ENCODE measurements around the gene GCSAM.
A peak's percentile ranks its signal among the peaks of the same experiment; 100 is the strongest.

GCSAM gene

DNA sequence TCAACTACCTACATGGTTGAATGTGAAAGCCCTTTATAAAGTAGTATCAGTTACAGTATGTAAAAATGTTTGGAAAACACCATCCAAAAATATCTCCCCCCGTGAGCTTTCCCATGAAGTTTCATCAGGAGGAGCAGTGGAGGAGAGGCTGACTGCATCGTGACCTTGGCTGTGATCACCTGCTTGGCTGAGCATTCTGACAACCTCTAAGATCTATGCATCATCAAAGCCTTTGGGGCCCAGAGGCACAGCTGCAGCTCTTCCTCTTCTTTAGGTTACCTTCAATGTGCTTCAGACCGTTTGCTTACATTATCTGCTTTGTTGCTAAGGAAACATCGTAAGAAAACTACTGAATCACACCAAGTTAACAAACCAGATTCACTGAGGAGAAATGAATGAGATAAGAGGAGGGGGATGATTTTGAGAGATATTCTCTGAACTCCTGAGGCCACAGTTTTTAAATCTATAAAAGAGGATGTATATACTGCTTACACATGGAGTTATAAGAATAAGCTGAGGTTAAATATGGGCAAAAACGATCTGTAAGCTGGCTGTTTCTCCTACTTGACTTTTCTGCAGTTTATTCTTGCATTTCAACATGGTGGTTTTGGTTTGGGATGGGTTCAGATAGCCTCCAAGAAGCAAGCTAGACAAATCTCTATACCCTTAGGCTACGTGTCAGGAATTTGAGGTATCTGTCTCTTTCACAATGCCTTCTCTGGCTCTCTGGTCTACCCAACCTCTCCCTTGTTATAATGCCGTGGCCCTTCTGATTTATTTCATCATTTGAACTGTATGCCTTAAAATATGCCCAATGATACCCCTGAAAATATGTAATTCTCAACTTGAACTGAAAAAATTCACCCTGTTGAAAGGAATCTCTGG lies 4.0 kb downstream of the GCSAM start:
- DNase-seq: peak; percentile 43

DNA sequence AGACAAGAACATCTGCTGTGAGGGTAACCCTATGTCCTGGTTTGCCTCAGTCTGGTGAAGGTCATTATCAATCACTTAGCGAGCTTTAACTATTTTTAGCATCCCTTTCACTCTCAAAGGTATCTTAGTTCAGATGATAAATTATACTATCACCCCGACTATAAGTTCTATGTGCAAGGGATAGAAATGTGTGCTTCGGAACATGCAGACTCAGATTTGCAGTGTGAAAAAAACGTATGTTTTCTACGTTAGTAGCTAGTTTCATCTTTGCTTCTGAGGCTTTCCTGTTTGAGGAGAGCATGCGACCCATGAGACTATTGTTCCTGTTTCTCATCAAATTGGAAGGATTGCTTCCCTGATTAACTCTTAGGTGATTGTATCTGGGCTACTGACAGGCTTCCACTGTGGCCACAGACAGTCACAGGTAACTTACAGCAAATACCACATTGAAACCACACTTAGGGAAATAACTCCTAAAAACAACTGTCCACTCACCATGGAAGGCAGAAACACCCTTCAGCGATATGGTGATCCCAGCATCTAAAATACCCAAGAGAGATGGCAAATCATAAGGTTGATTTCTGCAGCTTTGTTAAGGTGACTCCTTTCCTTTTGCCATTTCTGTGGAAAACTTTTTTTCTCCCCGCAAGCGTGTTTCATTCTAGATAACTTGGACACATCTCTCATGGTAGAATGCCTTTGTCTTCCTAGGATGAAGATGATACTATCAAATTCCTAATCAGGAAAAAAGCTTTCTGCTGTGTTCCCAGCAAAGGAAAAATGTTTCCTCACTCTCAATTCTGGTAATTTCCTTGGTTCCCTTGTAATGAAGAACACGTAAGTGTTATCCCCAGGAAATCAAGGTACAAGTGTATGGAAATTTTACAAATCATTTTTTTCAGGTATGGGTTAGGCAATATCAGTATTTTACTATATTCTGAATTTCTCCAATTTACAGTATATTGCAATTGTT lies 5.2 kb downstream of the GCSAM start:
- no peak for DNase-seq

DNA sequence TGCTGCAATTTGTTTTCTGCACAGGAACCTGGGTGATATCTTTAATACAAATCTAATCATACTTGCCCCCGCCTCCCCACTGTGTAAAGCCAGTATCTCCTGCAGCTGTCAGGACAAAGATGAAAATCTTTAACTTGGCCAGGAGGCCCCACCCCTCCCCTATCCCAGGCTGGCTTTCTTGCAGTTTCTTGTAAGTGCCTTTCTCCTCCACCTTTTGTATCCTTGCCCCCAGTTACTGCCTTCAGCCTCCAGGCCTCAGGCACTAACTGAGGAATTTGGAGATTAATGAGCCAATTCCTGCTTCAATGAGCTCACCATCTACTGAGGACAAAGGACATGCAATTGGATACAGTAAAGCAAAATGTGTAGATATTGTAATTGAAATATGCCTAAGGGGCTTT lies 6.5 kb downstream of the GCSAM start:
- no peak for DNase-seq

DNA sequence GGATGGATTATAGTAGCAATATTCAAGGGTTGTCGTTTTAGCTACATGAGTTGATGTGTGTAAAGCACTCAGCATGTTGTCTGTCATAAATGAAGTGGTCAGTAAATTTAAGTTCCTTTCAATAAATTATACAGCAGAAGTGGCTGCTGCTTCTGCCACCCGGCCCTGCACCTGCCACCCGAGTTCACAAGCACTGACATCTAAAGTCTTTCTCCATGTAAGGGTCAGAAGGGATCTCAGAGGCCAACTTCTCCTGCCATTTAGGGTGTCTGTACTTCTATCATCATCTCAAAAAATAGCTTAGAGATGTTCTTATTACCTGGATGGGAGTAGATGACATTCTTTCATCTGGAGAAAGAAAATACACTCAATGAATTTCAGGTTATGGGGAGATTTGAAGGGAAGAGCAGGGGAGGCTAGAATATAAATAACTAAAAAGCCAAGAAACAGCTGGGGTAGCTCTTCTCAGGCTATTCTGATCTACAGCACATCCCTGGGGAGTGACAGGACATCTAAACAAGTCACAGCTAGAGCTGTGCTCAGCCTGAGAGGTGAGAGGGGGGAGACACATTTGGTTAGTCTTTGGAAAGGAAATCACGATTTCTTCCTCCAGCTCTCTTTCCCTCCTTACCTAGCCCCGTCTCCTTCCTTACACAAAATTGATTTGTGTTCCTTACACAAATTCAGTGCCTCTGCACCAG lies 8.0 kb downstream of the GCSAM start:
- DNase-seq: no peak

GRCh38 chr3:112123548-112123947 lies 9.5 kb downstream of the GCSAM start:
- no peak for DNase-seq

- no peak for DNase-seq
Observed at GRCh38 chr3:112122870-112123269, 10.2 kb downstream of the GCSAM start.

- DNase-seq: no peak
Observed at GRCh38 chr3:112121577-112122547, 11.2 kb downstream of the GCSAM start.

GRCh38 chr3:112119962-112120836 lies 12.8 kb downstream of the GCSAM start:
- no peak for DNase-seq

- DNase-seq: no peak
Observed at GRCh38 chr3:112117841-112118571, 15.0 kb downstream of the GCSAM start.

GRCh38 chr3:112117415-112117814 lies 15.6 kb downstream of the GCSAM start:
- DNase-seq: no peak

- no peak for DNase-seq
Observed at GRCh38 chr3:112116748-112117186, 16.3 kb downstream of the GCSAM start.

- no peak for DNase-seq
Observed at GRCh38 chr3:112115806-112116383, 17.2 kb downstream of the GCSAM start.

- no peak for DNase-seq
Observed at GRCh38 chr3:112115161-112115739, 17.8 kb downstream of the GCSAM start.

DNA sequence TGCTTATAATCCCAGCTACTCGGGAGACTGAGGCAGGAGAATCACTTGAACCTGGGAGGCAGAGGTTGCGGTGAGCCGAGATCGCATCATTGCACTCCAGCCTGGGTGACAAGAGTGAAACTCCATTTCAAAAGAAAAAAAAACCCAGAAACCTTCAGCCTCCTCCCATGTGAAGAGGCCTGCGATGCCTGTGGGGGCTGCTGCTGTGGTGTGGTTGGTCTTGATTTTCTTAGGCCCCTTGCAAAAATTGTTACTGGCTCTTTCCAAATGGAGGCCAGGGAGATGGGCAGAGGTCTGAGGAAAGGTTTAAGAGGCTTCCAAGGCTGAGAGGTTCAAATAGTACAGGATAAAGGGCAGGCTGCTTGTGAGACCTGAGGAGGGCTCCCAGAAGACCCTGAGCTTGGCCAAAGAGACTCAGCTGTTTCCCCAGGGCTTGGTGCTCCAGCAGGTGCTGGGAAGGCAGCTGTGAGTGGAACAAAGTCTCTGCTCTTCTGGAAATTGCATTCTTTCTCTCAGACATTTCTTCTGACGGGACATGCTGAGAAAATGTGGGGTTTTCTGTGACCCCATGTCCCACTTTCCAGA lies 18.4 kb downstream of the GCSAM start:
- DNase-seq: no peak

DNA sequence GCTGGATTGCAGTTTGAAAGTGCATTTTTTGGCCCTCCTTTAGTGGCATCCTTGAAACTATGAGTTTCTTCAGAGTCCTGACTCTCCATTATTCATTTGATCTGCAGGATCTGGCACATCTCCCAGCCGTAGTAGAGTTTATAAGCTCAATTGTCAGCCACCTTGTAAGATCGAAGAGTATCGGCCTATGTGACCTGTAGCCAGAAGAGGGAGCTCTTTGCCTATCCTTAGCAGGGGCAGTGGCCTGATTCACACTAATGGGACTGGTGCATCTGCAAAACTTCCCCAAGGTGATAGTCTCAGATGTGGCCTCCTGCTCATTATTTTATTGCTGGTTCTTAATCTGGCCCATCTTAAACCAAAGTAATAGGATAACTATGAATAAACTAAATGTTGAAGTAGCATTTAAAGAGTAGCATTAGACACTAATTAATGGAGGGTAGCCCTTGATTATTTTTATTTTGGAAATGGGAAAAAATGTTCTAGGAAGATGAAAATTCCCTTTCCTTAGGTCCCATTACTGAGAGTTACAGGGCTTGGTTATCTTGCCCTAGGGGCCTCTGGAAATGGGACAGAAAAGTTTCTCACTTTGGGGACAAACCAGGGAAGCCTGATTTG lies 21.2 kb downstream of the GCSAM start:
- peak; percentile 68 for DNase-seq

DNA sequence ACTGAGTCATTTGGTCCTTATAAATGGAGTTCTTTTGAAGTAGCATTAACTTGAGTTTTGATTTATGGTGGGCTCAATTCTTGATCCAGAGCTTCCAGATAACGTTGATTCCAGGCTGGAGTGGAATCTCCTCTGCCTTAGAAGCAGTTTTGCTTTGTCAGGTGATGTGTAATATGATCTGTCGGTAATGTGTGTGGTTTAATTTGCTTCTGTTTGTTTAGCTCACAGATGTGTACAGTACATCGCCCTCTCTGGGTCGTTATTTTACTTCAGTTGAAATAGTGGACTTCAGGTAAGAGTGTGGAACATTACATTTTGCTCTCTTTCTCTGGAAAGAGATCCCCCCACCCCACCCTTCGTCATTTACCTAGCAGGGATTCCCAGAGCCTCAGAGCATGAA lies 23.7 kb downstream of the GCSAM start:
- DNase-seq: no peak

- DNase-seq: no peak
Observed at GRCh38 chr3:112104774-112105173, 28.3 kb downstream of the GCSAM start.

DNA sequence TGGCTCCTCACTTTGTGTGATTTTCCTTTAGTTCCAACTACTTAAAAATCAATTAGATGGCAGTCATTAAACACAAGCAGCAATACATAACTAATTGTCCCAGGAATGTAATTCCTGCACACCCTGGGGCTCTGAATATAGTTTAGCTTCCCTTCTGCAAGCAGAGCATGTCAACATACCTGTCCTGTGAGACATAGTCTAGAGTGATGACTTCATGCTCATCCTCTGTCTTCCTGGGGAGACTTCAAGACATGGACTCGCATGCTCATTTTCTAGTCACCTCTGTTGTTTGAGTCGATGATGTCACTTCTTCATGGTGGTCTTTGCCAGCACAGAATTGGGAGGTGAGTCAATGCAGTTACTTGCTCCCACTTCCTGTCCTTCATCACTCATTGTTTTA lies 31.1 kb downstream of the GCSAM start:
- DNase-seq: no peak
